GM13977 (cell line): ENCODE data around the gene GPC5.
A peak's percentile ranks its signal among the peaks of the same experiment; 100 is the strongest.

Source experiments
- DNase-seq: peaks from one replicate; pipeline ENCODE4 v3.0.0; 2012; ENCODE audit warnings: low spot score
- CTCF ChIP-seq: IDR thresholded peaks from 2 replicates; pipeline ENCODE4 v1.5.1; 2012; ENCODE audit warnings: mild to moderate bottlenecking, control low read depth; ENCODE audit not compliant: insufficient read depth; ENCODE audit errors: extremely low read depth, missing control alignments
- in situ Hi-C: fragments of 300-500 bp; cut with MboI; formaldehyde crosslinking; loops from one replicate; pipeline ENCODE4 v1.12.0; 2022; ENCODE audit warnings: low sequenced_read_pairs, low pct_unique_long_range_greater_than_20kb, mixed read lengths, inconsistent platforms; ENCODE audit not compliant: unreplicated experiment

Gene GPC5

GRCh38 chr13:91930687-91931086, 532.3 kb downstream of the GPC5 start:
- DNase-seq = no peak
- in situ Hi-C loops = no loop called here
- no peak for TF ChIP-seq CTCF

- in situ Hi-C loops = no loop called here
- TF ChIP-seq CTCF = no peak
- DNase-seq = no peak
These were observed 535.9 kb downstream of the GPC5 start for GRCh38 chr13:91934354-91934753.

DNA sequence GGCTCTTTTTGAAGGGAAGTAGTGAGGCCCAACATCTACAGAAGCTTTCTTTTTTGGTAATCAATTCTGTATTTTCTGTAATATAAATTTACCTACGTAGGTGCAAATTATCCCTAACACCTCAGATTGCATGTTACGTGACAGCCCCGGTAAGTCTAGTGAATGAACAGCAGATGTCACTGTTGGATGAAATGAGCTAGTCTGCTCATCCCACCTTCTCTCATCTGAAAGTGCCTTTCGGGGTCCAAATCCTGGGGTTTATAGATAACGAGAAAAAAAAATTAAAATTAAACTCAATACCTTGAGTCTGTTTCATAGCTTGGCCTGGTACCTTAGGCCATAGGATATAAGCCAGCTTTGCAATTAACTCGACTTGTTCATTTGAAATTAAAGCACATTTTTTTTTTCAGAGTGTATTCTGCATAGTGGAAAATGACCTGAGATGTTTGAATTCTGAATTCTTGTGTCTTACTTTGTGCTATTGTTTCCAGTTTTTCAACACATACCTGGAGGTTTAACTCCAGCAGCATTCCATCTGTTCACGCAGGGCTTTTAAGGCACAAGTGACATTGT, 548.2 kb downstream of the GPC5 start:
- TF ChIP-seq CTCF = peak; percentile 54
- in situ Hi-C loops = no loop called here
- peak; percentile 12 for DNase-seq

- no peak for TF ChIP-seq CTCF
- no peak for DNase-seq
- in situ Hi-C loops = no loop called here
These were observed 550.3 kb downstream of the GPC5 start for GRCh38 chr13:91948736-91949135.

- in situ Hi-C loops = no loop called here
These were observed 552.4 kb downstream of the GPC5 start for GRCh38 chr13:91950803-91951202.

DNA sequence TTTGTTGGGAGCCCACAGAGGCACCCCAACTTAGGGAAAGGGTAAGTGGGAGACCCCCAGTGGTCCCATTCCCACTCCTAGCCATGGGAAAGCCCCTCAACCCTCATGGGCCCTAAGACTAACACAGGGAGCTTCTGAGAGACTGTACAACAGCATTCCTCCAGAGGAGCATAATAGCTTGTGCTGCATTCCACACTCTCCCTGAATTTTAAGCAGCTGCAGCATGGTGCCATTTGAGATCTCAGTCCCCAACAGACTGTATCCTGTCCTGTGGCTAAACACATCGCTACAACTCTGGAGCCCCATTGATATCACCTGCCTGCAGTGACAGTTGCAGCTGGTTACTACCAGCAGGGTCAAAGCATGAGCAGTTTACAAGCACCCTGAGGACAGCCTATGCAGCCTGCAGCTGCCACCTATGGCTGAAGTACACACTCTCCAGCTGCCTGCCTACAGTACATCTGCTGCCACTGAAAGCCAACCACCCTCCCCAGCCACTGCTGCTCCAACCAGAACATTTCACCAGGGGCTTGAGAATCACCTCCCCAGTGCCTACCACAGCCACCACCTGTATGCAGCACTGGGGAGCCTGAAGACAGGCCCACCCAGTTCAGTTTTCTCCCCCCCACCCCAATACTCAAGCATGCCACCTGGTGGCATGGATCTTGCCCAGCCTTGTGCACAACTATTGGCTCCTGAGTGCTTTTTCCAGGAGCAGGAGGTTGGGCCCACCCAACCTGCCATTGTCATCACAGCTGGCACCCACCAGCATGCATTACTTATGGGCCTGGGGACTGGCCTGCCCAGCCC, 557.3 kb downstream of the GPC5 start:
- TF ChIP-seq CTCF = no peak
- DNase-seq = no peak
- in situ Hi-C loops = no loop called here

More at GRCh38 chr13:91950803-91951202, 552.4 kb downstream of the GPC5 start:
- TF ChIP-seq CTCF = no peak
- no peak for DNase-seq
